SKM-1 treated with dmso at 0.1 percent for 144 hours (cell line): ENCODE data around the gene MYH6.

Experiments
- DNase-seq: peaks from one replicate; lab custom pipeline; 2025; ENCODE audit not compliant: unreplicated experiment; lab: John Stamatoyannopoulos, UW

Gene MYH6

DNA sequence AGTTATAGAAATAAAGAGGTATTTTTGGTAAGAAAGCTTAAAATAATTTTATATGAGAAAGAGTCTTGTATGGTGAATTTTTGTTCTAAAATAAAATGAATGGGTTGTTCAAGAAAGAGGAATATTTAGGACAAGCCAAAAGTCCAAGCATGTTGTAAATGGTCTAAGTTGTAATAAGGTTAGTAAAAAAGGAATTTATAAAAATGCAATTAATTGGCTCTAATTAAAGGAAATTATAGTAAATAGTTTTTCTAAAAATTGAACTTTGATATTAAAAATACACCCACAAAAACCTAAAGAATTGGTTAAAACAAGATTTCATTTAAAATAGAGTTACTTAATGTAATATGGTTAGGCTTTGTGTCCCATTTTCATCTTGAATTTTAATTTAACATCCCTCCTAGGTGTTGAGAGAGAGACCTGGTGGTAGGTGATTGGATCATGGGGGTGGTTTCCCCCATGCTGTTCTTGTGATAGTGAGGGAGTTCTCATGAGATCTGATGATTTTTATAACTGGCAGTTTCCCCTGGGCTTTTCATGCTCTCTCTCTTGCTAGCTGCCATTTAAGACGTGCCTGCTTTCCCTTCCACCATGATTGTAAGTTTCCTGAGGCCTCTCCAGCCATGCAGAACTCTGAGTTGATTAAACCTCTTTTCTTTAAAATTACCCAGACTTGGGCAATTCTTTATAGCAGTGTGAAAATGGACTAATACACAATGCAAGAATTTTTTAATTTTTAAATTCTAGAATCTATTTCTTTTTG, 68.4 kb downstream of the MYH6 start:
- DNase-seq: no peak

DNA sequence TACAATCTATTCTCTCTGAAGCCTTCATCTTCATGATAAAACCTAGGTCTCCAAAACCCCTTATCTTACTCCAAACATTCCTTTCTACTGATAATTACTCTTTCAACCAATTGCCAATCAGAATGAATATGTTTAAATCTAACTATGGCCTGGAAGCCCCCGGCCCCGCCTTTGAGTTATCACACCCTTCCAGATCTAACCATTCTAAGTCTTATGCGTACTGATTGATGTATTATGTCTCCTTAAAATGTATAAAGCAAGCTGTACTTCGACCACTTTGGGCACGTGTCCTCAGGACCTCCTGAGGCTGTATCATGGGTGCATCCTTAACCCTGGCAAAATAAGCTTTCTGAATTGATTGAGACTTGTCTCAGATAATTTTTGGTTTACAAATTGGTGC, 72.5 kb downstream of the MYH6 start:
- no peak for DNase-seq
